Activated naive CD4-positive, alpha-beta T cell treated with anti-CD3 and anti-CD28 coated beads, Interleukin-2, amount 10 ng/mL, durations not matched to agents 5 hours and 36 hours (primary cell): ENCODE measurements around the gene PPP4R1. TPM values are rescaled to one million over a fixed set of nuclear protein-coding genes. Genes with fewer than 3 reads are reported as not detected.

Source experiments
- total RNA-seq, 2 experiments: library from RNA; stranded (reverse); gene quantifications; one replicate each; pipeline ENCODE4 v1.2.3, GENCODE V29; 2021

Gene PPP4R1
- 10 to 100 TPM; 56.0 to 56.3 TPM for total RNA-seq

GRCh38 chr18:9614401-9615279 lies at the start of gene PPP4R1:
Gene PPP4R1, minus strand, starts transcription at chr18:9614559. Its CDS starts 75 bp downstream, at chr18:9614484.

Other genes starting within 250 kb of the PPP4R1 start
- gene RALBP1, start 139.0 kb downstream of the PPP4R1 start, total RNA-seq = 10 to 100 TPM; 43.4 to 45.8 TPM
- 1 to 10 TPM in 1 of 2 experiments, under 1 TPM in 1; 0.96 to 1.2 TPM for gene RAB31, start 93.7 kb upstream of the PPP4R1 start, total RNA-seq